HepG2 (cell line): ENCODE results near the gene BPIFA1. TPM values are rescaled to one million over a fixed set of nuclear protein-coding genes. Genes with fewer than 3 reads are reported as not detected.

ENCODE experiments used
- HNF4G ChIP-seq, 2 experiments: sonication (generic) in 1 of 2; formaldehyde crosslinking in 1 of 2; IDR thresholded peaks; 2 replicates each; pipeline versions ENCODE4 v1.4.0 to v1.6.1; 2011 to 2020; ENCODE audit warnings: borderline replicate concordance in 2 of 2, low read depth in 2 of 2, mild to moderate bottlenecking in 2 of 2, low read length in 1 of 2, missing genetic modification reagents in 1 of 2, moderate library complexity in 1 of 2
- HOXA3 ChIP-seq: sonication (generic); formaldehyde crosslinking; IDR thresholded peaks from 2 replicates; pipeline ENCODE4 v1.5.0; 2020; ENCODE audit warnings: missing genetic modification reagents
- KLF13 ChIP-seq: sonication (generic); formaldehyde crosslinking; IDR thresholded peaks from 2 replicates; pipeline ENCODE4 v1.4.0; 2020; ENCODE audit warnings: mild to moderate bottlenecking, missing genetic modification reagents
- NFYB ChIP-seq: sonication (generic); formaldehyde crosslinking; IDR thresholded peaks from 2 replicates; pipeline ENCODE4 v1.4.0; 2020; ENCODE audit warnings: missing genetic modification reagents
- NKX3-1 ChIP-seq: sonication (generic); formaldehyde crosslinking; IDR thresholded peaks from 2 replicates; pipeline ENCODE4 v1.5.0; 2020; ENCODE audit warnings: missing genetic modification reagents
- SP5 ChIP-seq: IDR thresholded peaks from 2 replicates; pipeline ENCODE4 v1.6.1; 2016; ENCODE audit warnings: low read depth, borderline replicate concordance
- ZMAT3 ChIP-seq: sonication (generic); formaldehyde crosslinking; conservative IDR thresholded peaks from 2 replicates; pipeline ENCODE4 v1.7.0; 2021; ENCODE audit warnings: missing genetic modification reagents
- ZMYM2 ChIP-seq: sonication (generic); formaldehyde crosslinking; IDR thresholded peaks from 2 replicates; pipeline ENCODE4 v1.8.0; 2022; ENCODE audit warnings: mild to moderate bottlenecking, missing genetic modification reagents
- ZNF3 ChIP-seq: IDR thresholded peaks from 2 replicates; pipeline ENCODE4 v1.7.0; 2017; ENCODE audit warnings: inconsistent platforms
- ZNF570 ChIP-seq: sonication (generic); formaldehyde crosslinking; IDR thresholded peaks from 2 replicates; pipeline ENCODE4 v1.4.0; 2020; ENCODE audit warnings: mild to moderate bottlenecking, missing genetic modification reagents, borderline replicate concordance
- ZNF709 ChIP-seq: sonication (generic); formaldehyde crosslinking; IDR thresholded peaks from 2 replicates; pipeline ENCODE4 v1.5.0; 2020; ENCODE audit warnings: mild to moderate bottlenecking, missing genetic modification reagents
- ZNF766 ChIP-seq: sonication (generic); formaldehyde crosslinking; IDR thresholded peaks from 2 replicates; pipeline ENCODE4 v1.5.0; 2020; ENCODE audit warnings: missing genetic modification reagents, borderline replicate concordance
- polyA plus RNA-seq, 8 experiments: library from polyadenylated mRNA; depleted of rRNA in 3 of 8; stranded (reverse) in 7 of 8; unstranded in 1 of 8; fragments of >200 nt; fragmentation: Illumina TruSeq in 4 of 8; extraction: Trizol in 4 of 8; gene quantifications; 2 replicates each; pipeline versions ENCODE4 v1.2.1 to v1.2.3, GENCODE V29; 2011 to 2016; ENCODE audit warnings: low read depth in 4 of 8, missing spikeins in 1 of 8, mixed read lengths in 1 of 8; ENCODE audit not compliant: insufficient read depth in 1 of 8
- total RNA-seq, 5 experiments: library from RNA; depleted of rRNA; stranded (reverse); fragments of >200 nt; fragmentation: Illumina TruSeq; extraction: Trizol; gene quantifications; 2 replicates each; pipeline ENCODE4 v1.2.3, GENCODE V29; 2016; ENCODE audit warnings: low read depth in 1 of 5
- TF ChIP-seq, protein P1 (sequence below): sonication (generic); formaldehyde crosslinking; IDR thresholded peaks from 2 replicates; pipeline ENCODE4 v1.4.0; 2020; ENCODE audit warnings: missing genetic modification reagents, borderline replicate concordance
- TF ChIP-seq, protein P2 (sequence below): sonication (generic); formaldehyde crosslinking; IDR thresholded peaks from 2 replicates; pipeline ENCODE4 v1.5.0; 2020; ENCODE audit warnings: mild to moderate bottlenecking, missing genetic modification reagents
- TF ChIP-seq, protein P3 (sequence below): sonication (generic); formaldehyde crosslinking; conservative IDR thresholded peaks from 2 replicates; pipeline ENCODE4 v1.4.0; 2020; ENCODE audit warnings: missing genetic modification reagents
- TF ChIP-seq, protein P4 (sequence below): sonication (generic); formaldehyde crosslinking; IDR thresholded peaks from 2 replicates; pipeline ENCODE4 v1.9.0; 2021; ENCODE audit warnings: missing genetic modification reagents, mild to moderate bottlenecking, borderline replicate concordance
- TF ChIP-seq, protein P5 (sequence below): sonication (generic); formaldehyde crosslinking; IDR thresholded peaks from 2 replicates; pipeline ENCODE4 v1.5.0; 2020; ENCODE audit warnings: mild to moderate bottlenecking, missing genetic modification reagents
- TF ChIP-seq, protein P6 (sequence below): sonication (generic); formaldehyde crosslinking; IDR thresholded peaks from 2 replicates; pipeline ENCODE4 v1.8.0; 2022; ENCODE audit warnings: mild to moderate bottlenecking, missing genetic modification reagents, moderate library complexity

BPIFA1 gene
- total and polyA plus RNA-seq, 2 of the 13 experiments (the other 11 are each of a cell fraction or from before 2014, with no cell fraction given), result not detected

DNA sequence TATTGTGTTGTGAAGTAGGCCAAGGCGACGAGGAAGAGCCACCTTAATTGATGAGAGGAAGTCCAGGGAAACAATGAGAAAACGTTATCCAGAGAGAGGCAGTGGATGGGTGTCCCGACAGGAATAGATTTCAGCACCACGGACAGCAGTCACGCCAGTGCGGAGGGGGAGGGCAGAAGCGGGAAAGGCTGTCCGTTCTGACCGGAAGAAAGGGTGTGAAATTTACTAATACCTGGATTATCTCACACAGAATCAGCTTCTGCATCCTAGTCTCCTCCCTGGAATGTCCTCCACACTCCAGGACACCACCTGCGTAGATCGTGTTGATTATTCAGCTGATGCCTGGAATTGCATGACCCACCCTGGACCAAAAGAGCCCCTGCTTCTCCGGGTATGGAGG lies 26.0 kb upstream of the BPIFA1 start (continued):
- TF ChIP-seq, protein P1, sequence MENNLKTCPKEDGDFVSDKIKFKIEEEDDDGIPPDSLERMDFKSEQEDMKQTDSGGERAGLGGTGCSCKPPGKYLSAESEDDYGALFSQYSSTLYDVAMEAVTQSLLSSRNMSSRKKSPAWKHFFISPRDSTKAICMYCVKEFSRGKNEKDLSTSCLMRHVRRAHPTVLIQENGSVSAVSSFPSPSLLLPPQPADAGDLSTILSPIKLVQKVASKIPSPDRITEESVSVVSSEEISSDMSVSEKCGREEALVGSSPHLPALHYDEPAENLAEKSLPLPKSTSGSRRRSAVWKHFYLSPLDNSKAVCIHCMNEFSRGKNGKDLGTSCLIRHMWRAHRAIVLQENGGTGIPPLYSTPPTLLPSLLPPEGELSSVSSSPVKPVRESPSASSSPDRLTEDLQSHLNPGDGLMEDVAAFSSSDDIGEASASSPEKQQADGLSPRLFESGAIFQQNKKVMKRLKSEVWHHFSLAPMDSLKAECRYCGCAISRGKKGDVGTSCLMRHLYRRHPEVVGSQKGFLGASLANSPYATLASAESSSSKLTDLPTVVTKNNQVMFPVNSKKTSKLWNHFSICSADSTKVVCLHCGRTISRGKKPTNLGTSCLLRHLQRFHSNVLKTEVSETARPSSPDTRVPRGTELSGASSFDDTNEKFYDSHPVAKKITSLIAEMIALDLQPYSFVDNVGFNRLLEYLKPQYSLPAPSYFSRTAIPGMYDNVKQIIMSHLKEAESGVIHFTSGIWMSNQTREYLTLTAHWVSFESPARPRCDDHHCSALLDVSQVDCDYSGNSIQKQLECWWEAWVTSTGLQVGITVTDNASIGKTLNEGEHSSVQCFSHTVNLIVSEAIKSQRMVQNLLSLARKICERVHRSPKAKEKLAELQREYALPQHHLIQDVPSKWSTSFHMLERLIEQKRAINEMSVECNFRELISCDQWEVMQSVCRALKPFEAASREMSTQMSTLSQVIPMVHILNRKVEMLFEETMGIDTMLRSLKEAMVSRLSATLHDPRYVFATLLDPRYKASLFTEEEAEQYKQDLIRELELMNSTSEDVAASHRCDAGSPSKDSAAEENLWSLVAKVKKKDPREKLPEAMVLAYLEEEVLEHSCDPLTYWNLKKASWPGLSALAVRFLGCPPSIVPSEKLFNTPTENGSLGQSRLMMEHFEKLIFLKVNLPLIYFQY (CRISPR knock-in tag), result peak; percentile 93
- TF ChIP-seq SP5 (CRISPR knock-in tag), result peak; percentile 69
- peak; percentile 31; the same call in 1 of the 2 replicates for TF ChIP-seq NFYB (CRISPR knock-in tag)
- TF ChIP-seq, protein P2, sequence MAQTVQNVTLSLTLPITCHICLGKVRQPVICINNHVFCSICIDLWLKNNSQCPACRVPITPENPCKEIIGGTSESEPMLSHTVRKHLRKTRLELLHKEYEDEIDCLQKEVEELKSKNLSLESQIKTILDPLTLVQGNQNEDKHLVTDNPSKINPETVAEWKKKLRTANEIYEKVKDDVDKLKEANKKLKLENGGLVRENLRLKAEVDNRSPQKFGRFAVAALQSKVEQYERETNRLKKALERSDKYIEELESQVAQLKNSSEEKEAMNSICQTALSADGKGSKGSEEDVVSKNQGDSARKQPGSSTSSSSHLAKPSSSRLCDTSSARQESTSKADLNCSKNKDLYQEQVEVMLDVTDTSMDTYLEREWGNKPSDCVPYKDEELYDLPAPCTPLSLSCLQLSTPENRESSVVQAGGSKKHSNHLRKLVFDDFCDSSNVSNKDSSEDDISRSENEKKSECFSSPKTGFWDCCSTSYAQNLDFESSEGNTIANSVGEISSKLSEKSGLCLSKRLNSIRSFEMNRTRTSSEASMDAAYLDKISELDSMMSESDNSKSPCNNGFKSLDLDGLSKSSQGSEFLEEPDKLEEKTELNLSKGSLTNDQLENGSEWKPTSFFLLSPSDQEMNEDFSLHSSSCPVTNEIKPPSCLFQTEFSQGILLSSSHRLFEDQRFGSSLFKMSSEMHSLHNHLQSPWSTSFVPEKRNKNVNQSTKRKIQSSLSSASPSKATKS, result peak; percentile 99; the same call in 1 of the 2 replicates
- TF ChIP-seq ZNF709 (CRISPR knock-in tag), result peak; percentile 91
- peak; percentile 74 for TF ChIP-seq HOXA3 (CRISPR knock-in tag)
- TF ChIP-seq, protein P3, sequence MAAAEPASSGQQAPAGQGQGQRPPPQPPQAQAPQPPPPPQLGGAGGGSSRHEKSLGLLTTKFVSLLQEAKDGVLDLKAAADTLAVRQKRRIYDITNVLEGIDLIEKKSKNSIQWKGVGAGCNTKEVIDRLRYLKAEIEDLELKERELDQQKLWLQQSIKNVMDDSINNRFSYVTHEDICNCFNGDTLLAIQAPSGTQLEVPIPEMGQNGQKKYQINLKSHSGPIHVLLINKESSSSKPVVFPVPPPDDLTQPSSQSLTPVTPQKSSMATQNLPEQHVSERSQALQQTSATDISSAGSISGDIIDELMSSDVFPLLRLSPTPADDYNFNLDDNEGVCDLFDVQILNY (CRISPR knock-in tag), result peak; percentile 87
- TF ChIP-seq, protein P4, sequence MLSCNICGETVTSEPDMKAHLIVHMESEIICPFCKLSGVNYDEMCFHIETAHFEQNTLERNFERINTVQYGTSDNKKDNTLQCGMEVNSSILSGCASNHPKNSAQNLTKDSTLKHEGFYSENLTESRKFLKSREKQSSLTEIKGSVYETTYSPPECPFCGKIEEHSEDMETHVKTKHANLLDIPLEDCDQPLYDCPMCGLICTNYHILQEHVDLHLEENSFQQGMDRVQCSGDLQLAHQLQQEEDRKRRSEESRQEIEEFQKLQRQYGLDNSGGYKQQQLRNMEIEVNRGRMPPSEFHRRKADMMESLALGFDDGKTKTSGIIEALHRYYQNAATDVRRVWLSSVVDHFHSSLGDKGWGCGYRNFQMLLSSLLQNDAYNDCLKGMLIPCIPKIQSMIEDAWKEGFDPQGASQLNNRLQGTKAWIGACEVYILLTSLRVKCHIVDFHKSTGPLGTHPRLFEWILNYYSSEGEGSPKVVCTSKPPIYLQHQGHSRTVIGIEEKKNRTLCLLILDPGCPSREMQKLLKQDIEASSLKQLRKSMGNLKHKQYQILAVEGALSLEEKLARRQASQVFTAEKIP, result no peak
- no peak for TF ChIP-seq KLF13 (CRISPR knock-in tag)
- peak; percentile 71; the same call in 1 of the 2 replicates for TF ChIP-seq ZNF3 (CRISPR knock-in tag)
- TF ChIP-seq NKX3-1 (CRISPR knock-in tag), result peak; percentile 99
- no peak for TF ChIP-seq HNF4G (IDR thresholded peaks at IDR 0.05; ENCODE audit: borderline replicate concordance, low read depth, low read length)
- TF ChIP-seq HNF4G (CRISPR knock-in tag; IDR thresholded peaks at IDR 0.05; ENCODE audit: borderline replicate concordance, low read depth), result no peak; the same call in 1 of the 2 replicates
- TF ChIP-seq ZNF766, result peak; percentile 97; the same call in 1 of the 2 replicates
- peak; percentile 95 for TF ChIP-seq ZMAT3 (CRISPR knock-in tag)
- TF ChIP-seq, protein P5, sequence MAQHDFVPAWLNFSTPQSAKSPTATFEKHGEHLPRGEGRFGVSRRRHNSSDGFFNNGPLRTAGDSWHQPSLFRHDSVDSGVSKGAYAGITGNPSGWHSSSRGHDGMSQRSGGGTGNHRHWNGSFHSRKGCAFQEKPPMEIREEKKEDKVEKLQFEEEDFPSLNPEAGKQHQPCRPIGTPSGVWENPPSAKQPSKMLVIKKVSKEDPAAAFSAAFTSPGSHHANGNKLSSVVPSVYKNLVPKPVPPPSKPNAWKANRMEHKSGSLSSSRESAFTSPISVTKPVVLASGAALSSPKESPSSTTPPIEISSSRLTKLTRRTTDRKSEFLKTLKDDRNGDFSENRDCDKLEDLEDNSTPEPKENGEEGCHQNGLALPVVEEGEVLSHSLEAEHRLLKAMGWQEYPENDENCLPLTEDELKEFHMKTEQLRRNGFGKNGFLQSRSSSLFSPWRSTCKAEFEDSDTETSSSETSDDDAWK (CRISPR knock-in tag), result no peak
- TF ChIP-seq ZMYM2 (CRISPR knock-in tag), result no peak
- TF ChIP-seq, protein P6, sequence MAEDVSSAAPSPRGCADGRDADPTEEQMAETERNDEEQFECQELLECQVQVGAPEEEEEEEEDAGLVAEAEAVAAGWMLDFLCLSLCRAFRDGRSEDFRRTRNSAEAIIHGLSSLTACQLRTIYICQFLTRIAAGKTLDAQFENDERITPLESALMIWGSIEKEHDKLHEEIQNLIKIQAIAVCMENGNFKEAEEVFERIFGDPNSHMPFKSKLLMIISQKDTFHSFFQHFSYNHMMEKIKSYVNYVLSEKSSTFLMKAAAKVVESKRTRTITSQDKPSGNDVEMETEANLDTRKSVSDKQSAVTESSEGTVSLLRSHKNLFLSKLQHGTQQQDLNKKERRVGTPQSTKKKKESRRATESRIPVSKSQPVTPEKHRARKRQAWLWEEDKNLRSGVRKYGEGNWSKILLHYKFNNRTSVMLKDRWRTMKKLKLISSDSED (CRISPR knock-in tag), result no peak
- no peak; the same call in 1 of the 2 replicates for TF ChIP-seq ZNF570 (CRISPR knock-in tag)
